HG03196 (cell line): ENCODE results near the gene UBE2M.
A peak's percentile ranks its signal among the peaks of the same experiment; 100 is the strongest.

Source experiments
- ATAC-seq: cut with Tn5 transposase; IDR thresholded peaks from one replicate; pipeline ENCODE4 v1.9.1; 2021; ENCODE audit not compliant: unreplicated experiment

The UBE2M gene

GRCh38 chr19:58555920-58556621, 2.3 kb downstream of the UBE2M start:
- ATAC-seq: no peak

GRCh38 chr19:58555369-58555885, 3.0 kb downstream of the UBE2M start:
- ATAC-seq: no peak

DNA sequence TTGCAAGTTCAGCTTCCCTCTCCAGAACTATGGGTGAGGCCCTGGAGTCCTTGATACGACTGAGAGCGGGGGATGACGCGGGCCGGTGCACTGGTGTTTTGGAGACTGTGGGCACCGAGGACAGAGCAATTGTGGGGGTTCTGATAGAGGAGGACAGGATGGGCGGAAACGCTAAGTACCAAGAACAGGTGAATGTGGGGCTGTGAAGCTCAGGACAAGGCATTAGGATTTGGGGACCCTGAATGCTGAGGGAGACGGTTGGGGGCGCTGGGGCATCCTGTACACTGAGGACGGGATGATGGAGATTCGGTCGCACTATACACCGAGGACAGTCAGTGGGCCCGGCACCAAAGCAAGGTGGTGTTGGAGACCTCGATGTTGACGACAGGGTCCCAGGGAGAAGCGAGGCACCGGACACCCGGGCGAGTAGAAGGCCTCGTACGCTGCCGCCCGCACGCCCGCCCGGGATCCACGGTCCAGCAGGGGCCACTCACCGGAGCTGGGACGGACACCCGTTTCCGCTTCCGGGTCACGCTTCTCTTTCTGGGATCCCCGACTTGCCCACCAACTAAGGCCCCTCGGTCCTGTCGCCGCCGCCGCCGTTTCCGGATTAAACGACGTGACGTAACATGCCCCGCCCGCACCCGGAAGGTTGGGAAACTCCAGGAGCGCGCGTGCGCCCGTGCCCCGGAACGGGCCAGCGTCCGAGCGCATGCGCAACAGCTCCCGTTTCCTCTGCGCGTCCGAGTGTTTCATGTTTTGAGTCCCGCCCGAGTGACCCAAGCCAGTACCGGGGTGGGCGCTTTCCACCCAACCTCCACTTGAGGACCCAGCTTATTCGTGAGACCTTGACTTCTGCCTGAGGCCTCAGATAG, 3.7 kb downstream of the UBE2M start, which contains the start of gene CHMP2A:
TSS of gene CHMP2A (minus strand) at position 612 of the 875 bp plus-strand sequence. CDS start 893 bp downstream, outside the sequence.
- peak; percentile 25 for ATAC-seq

GRCh38 chr19:58553799-58554493, 4.5 kb downstream of the UBE2M start:
- ATAC-seq: no peak

DNA sequence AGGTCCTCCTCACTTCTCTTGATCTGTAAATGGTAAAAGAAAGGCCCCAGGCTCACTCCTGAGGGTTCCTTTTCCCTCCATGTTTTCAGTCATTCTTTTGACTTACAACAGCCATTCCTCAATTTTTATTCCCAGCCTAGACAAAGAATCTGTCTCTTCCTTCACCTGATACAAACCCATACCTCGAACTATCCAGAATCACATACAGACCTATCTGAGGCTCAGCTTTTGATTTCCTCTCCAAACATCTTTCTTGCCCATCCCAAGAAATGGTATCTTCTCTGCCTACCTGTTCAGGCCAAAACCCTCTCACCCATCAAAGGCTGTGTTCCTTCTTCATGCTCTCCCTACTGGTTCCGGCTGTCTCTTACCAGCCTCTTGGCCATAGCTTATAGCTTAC, 5.8 kb downstream of the UBE2M start:
- no peak for ATAC-seq

DNA sequence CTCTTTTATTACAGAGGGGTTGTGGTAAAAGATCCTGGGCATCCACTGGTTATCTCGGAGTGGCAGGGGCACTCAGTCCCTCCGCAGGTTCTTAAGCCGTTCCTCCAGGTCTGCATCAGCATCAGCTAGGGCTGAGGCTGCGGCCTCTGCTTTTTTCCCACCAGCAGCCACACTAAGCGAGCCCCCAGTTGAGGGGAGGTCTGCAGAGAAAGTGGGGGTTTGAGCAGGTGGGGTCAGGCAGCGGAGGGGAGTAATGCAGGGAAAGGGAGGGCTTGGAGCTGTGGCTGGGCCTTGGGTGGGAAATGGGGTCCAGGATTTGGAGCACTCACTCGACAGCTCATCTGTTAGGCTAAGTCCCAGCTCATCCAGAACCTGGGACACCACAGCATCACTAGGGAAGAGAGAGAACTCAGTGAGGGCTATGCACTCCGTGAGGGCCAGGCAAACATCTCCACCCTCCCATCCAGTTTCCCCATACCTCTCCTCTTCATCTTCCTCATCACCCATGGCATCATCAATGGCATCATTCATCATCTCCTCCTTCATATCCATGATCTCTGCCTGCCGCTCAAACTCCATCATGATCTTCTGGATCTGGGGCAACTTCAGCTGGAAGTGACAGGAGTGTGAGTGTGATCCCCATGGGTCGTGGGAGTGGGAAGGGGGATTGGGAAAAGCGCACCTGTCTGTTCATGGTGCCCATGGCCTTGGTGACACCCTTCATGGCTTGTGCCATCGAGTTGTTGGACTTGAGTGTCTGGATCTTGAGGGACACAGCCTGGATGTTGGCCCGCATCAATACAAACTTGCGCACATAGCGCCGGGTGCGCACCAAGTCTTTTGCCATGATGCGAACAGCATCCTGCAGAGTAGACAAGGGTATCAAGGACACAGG, 6.6 kb downstream of the UBE2M start:
- no peak for ATAC-seq

GRCh38 chr19:58551123-58551497, 7.3 kb downstream of the UBE2M start:
- no peak for ATAC-seq

DNA sequence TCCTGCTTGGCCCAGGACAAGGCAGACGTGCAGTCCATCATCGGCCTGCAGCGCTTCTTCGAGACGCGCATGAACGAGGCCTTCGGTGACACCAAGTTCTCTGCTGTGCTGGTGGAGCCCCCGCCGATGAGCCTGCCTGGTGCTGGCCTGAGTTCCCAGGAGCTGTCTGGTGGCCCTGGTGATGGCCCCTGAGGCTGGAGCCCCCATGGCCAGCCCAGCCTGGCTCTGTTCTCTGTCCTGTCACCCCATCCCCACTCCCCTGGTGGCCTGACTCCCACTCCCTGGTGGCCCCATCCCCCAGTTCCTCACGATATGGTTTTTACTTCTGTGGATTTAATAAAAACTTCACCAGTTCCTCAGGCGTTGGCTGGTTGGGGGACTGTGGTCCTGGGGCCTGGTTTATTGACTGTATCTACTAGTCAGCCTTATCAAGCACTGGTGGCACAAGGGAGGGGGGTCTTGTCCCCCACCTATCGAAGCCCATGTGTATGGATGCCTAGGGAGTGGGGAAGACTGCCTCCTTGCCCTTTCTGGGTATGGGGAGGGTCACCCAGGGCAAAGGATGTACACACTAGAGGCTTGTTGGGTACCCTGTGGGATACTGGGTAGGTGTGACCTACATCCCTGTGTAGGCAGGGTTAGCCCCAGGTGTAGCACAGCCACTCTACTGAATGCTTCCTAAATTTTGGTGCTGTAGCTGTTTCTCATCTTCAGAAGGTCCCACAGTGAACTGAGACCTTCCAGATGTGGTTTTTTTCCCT, 7.9 kb downstream of the UBE2M start:
- ATAC-seq: no peak

GRCh38 chr19:58549664-58550361, 8.6 kb downstream of the UBE2M start:
- ATAC-seq: no peak

- ATAC-seq: no peak
These were observed 9.3 kb downstream of the UBE2M start for GRCh38 chr19:58548859-58549663.

DNA sequence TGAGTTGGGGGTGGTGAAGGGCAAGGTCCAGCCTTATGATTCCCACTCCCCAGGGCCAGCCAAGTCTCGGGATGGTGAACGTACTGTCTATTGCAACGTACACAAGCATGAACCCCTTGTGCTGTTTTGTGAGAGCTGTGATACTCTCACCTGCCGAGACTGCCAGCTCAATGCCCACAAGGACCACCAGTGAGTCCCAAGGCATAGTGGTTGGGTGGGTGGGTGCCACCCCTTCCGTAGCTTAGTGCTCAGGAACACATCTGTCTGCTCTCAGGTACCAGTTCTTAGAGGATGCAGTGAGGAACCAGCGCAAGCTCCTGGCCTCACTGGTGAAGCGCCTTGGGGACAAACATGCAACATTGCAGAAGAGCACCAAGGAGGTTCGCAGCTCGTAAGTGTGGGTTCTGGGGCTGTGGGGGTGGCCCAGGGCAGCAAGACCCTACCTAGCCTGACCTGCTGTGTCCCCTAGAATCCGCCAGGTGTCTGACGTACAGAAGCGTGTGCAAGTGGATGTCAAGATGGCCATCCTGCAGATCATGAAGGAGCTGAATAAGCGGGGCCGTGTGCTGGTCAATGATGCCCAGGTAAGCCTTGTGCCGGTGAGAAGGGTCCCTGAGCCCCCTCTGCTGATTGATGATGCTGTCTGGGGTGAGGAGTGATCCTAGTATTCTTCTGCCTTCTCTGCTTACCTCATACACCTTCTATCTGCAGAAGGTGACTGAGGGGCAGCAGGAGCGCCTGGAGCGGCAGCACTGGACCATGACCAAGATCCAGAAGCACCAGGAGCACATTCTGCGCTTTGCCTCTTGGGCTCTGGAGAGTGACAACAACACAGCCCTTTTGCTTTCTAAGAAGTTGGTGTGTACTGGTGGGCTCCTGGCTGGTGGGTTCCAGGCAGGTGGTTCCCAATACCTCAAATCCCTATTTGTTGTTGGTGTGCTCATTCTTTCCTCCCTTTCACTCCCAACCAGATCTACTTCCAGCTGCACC, 10.8 kb downstream of the UBE2M start:
- no peak for ATAC-seq

DNA sequence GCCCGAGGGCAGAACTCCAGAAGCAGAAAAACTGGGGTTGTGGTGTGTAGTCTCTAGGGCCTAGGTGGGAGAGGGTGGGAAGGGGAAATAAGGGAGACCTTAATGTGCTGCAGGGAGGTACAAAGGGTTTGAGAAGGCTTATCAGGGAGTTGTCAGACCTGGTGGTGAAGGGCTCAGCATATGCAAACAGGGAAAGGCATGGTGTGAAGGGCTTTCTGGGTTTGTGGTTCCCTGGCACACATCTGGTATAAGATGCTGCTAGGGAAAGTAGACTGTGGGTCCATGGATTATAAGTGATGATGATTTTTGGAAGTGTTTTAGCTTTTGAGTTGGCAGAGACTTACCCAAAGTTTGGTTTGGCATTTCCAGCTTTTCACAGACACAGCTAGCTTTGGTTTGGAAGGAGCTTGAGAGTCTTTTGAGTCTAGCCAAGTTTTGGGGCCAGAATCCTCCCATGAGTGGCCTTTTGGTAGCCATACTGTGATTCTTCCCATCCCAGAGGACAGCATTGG, 12.3 kb downstream of the UBE2M start:
- no peak for ATAC-seq

GRCh38 chr19:58545286-58546018, 13.0 kb downstream of the UBE2M start:
- ATAC-seq: no peak

GRCh38 chr19:58544591-58545285, 13.7 kb downstream of the UBE2M start:
- ATAC-seq: peak; percentile 39

- peak; percentile 85 for ATAC-seq
These were observed 14.4 kb downstream of the UBE2M start, which contains the start of gene TRIM28 for GRCh38 chr19:58543826-58544590. Gene TRIM28, plus strand, starts transcription at chr19:58544064. Its CDS starts 694 bp downstream, at chr19:58544758.
